GM12878 (cell line): Measurements from ENCODE around the gene PCP2. TPM values are rescaled to one million over a fixed set of nuclear protein-coding genes. Genes with fewer than 3 reads are reported as not detected.

Experiments
- ATAC-seq: fragments of 200-7000 bp; cut with Tn5 transposase; 3 replicates; pipeline ENCODE4 v1.9.1; 2020; ENCODE audit warnings: mild to moderate bottlenecking, moderate library complexity
- BruUV-seq: library from RNA; stranded (reverse); fragments of 400-500 nt; replicated peaks from 2 replicates; lab custom pipeline; 2021; lab: Mats Ljungman, UMichigan
- CTCF ChIA-PET: fragments of 300-600 bp; sonication (Branson Sonifier 250); formaldehyde crosslinking; extraction: SDS; loops from one replicate; lab custom pipeline; 2021; ENCODE audit warnings: inconsistent platforms; lab: Yijun Ruan, JAX
- POLR2A ChIA-PET: fragments of 350-600 bp; formaldehyde crosslinking; extraction: SDS; loops from one replicate; lab custom pipeline; 2021; ENCODE audit warnings: inconsistent platforms; lab: Charles Lee
- RAD21 ChIA-PET: fragments of 300-600 bp; sonication (Branson Sonifier 250); formaldehyde crosslinking; loops from one replicate; lab custom pipeline; 2023; ENCODE audit warnings: antibody characterized with exemption; ENCODE audit not compliant: unreplicated experiment; lab: Charles Lee
- SMC1A ChIA-PET: fragments of 300-600 bp; sonication (Branson Sonifier 250); formaldehyde crosslinking; loops from one replicate; lab custom pipeline; 2023; ENCODE audit not compliant: unreplicated experiment, uncharacterized antibody; lab: Charles Lee
- DNase-seq: peaks from one replicate; pipeline ENCODE4 v3.0.0-alpha.2; 2011; ENCODE audit warnings: low read depth, low spot score
- FAIRE-seq: peaks from 3 replicates; lab custom pipeline; 2011; peaks lifted over from hg19 to GRCh38; lab: Jason Lieb, UNC
- H2AFZ ChIP-seq: 2 replicates; pipeline ENCODE4 v1.6.0; 2011; ENCODE audit warnings: low read depth, low read length, control low read depth; ENCODE audit not compliant: control insufficient read depth
- H3K27ac ChIP-seq: 2 replicates; pipeline ENCODE4 v1.5.1; 2011; ENCODE audit warnings: control low read depth; ENCODE audit not compliant: control insufficient read depth, insufficient read depth
- H3K27me3 ChIP-seq, 2 experiments: replicated peaks in 1 of 2; 2 replicates each; pipeline versions ENCODE4 v1.6.0 to v1.6.1; 2011; ENCODE audit warnings: low read length in 1 of 2; ENCODE audit not compliant: control insufficient read depth in 2 of 2, insufficient read depth in 2 of 2
- H3K36me3 ChIP-seq, 2 experiments: 2 replicates each; pipeline ENCODE4 v1.5.1; 2011; ENCODE audit warnings: low read length in 1 of 2; ENCODE audit not compliant: control insufficient read depth in 2 of 2, insufficient read depth in 2 of 2
- H3K4me1 ChIP-seq: 2 replicates; pipeline ENCODE4 v1.6.1; 2011; ENCODE audit warnings: mild to moderate bottlenecking, low read length, moderate library complexity, mixed read lengths; ENCODE audit not compliant: control insufficient read depth, insufficient read depth
- H3K4me2 ChIP-seq: 2 replicates; pipeline ENCODE4 v1.6.0; 2011; ENCODE audit warnings: control low read depth; ENCODE audit not compliant: control insufficient read depth, insufficient read depth
- H3K4me3 ChIP-seq: fragments of 200-600 bp; sonication (generic); 2 replicates; pipeline ENCODE4 v1.5.1; 2016
- H3K79me2 ChIP-seq: 2 replicates; pipeline ENCODE4 v1.6.0; 2011; ENCODE audit warnings: low read length; ENCODE audit not compliant: control insufficient read depth, insufficient read depth
- H3K9ac ChIP-seq: 2 replicates; pipeline ENCODE4 v1.8.0; 2011; ENCODE audit warnings: low read length, control low read depth, mixed read lengths; ENCODE audit not compliant: control insufficient read depth, insufficient read depth
- H3K9me3 ChIP-seq: replicated peaks from 3 replicates; pipeline ENCODE4 v1.5.1; 2011; ENCODE audit warnings: mild to moderate bottlenecking, low read length; ENCODE audit not compliant: control insufficient read depth, insufficient read depth
- H4K20me1 ChIP-seq: 2 replicates; pipeline ENCODE4 v1.6.0; 2011; ENCODE audit not compliant: control insufficient read depth, insufficient read depth
- CHD4 ChIP-seq: fragments of 200-600 bp; sonication (generic); IDR thresholded peaks from 2 replicates; pipeline ENCODE4 v1.6.1; 2016; ENCODE audit warnings: mild to moderate bottlenecking
- EED ChIP-seq: sonication (generic); IDR thresholded peaks from 2 replicates; pipeline ENCODE4 v1.6.1; 2016; ENCODE audit warnings: antibody characterized with exemption, low read depth
- ETV6 ChIP-seq, 2 experiments: fragments of 450-650 bp in 1 of 2; IDR thresholded peaks in 1 of 2; conservative IDR thresholded peaks in 1 of 2; 2 replicates each; pipeline ENCODE4 v1.6.1; 2014; ENCODE audit warnings: antibody characterized with exemption in 1 of 2, borderline replicate concordance in 1 of 2, low read depth in 1 of 2, mild to moderate bottlenecking in 1 of 2, moderate library complexity in 1 of 2
- FOS ChIP-seq: IDR thresholded peaks from 3 replicates; pipeline ENCODE4 v1.6.1; 2011; ENCODE audit warnings: borderline replicate concordance; ENCODE audit not compliant: insufficient read length; ENCODE audit errors: extremely low read depth
- HDGF ChIP-seq: fragments of 450-650 bp; IDR thresholded peaks from 2 replicates; pipeline ENCODE4 v1.6.1; 2016; ENCODE audit warnings: antibody characterized with exemption
- IKZF2 ChIP-seq, 2 experiments: fragments of 450-650 bp; IDR thresholded peaks; 2 replicates each; pipeline ENCODE4 v1.6.1; 2017; ENCODE audit warnings: mild to moderate bottlenecking in 2 of 2, moderate library complexity in 2 of 2
- POLR2A ChIP-seq: IDR thresholded peaks from 2 replicates; pipeline ENCODE4 v1.6.1; 2011; ENCODE audit warnings: low read depth, mild to moderate bottlenecking, low read length
- RBBP5 ChIP-seq: fragments of 200-600 bp; sonication (generic); conservative IDR thresholded peaks from 2 replicates; pipeline ENCODE4 v1.6.1; 2016
- SPI1 ChIP-seq: IDR thresholded peaks from 2 replicates; pipeline ENCODE4 v1.6.1; 2011; ENCODE audit warnings: low read depth, mild to moderate bottlenecking, low read length, moderate library complexity, borderline replicate concordance; ENCODE audit not compliant: insufficient read depth
- SREBF2 ChIP-seq: IDR thresholded peaks from 2 replicates; pipeline ENCODE4 v1.6.1; 2012; ENCODE audit warnings: mild to moderate bottlenecking, low read length
- SRF ChIP-seq, 2 experiments: IDR thresholded peaks; 2 replicates each; pipeline ENCODE4 v1.6.1; 2011; ENCODE audit warnings: low read depth in 2 of 2, low read length in 2 of 2, mild to moderate bottlenecking in 1 of 2, moderate library complexity in 1 of 2
- WRNIP1 ChIP-seq: IDR thresholded peaks from 2 replicates; pipeline ENCODE4 v1.6.1; 2011; ENCODE audit warnings: low read depth, low read length, improper control_type of control experiment, borderline replicate concordance
- YY1 ChIP-seq: IDR thresholded peaks from 2 replicates; pipeline ENCODE4 v1.6.1; 2011; ENCODE audit warnings: low read depth, mild to moderate bottlenecking, low read length
- ZNF24 ChIP-seq: fragments of 450-650 bp; IDR thresholded peaks from 2 replicates; pipeline ENCODE4 v1.6.1; 2017; ENCODE audit warnings: antibody characterized with exemption, mild to moderate bottlenecking
- WGBS: methylation state at CpG from one replicate; pipeline ENCODE4 v1.1.6; 2016; ENCODE audit warnings: low lambda C conversion rate; ENCODE audit not compliant: insufficient replicate concordance, insufficient coverage; ENCODE audit errors: missing lambda C conversion rate; 5-methylcytosine and 5-hydroxymethylcytosine counted together
- in situ Hi-C: fragments of 300-500 bp; cut with MboI; formaldehyde crosslinking; loops from 9 replicates; pipeline ENCODE4 v1.14.3; 2018; ENCODE audit warnings: mixed read lengths
- intact Hi-C: fragments of 100-400 bp; cut with micrococcal nuclease; formaldehyde crosslinking; loops from one replicate; pipeline ENCODE4 v1.14.2; 2022; ENCODE audit not compliant: unreplicated experiment
- polyA plus RNA-seq, 11 experiments: library from polyadenylated mRNA; depleted of rRNA in 4 of 11; unstranded in 6 of 11; stranded (reverse) in 5 of 11; fragments of >200 nt; fragmentation: Nextera tagmentation in 4 of 11; fragmentation: Illumina TruSeq in 1 of 11; extraction: Ambion mirVana in 4 of 11; extraction: Trizol in 1 of 11; gene quantifications; 1 replicate in 1 of 11; 2 replicates in 10 of 11; pipeline versions ENCODE4 v1.2.1 to v1.2.3, GENCODE V29; 2011 to 2016; ENCODE audit warnings: inconsistent platforms in 2 of 11, missing spikeins in 2 of 11, low read depth in 1 of 11
- total RNA-seq, 4 experiments: library from RNA; depleted of rRNA in 3 of 4; stranded (reverse); fragments of >200 nt in 3 of 4; fragmentation: Illumina TruSeq in 1 of 4; extraction: Trizol in 1 of 4; gene quantifications; 2 replicates each; pipeline versions ENCODE4 v1.2.1 to v1.2.3, GENCODE V29; 2013 to 2021
- TF ChIP-seq, protein P1 (sequence below): fragments of 450-650 bp; IDR thresholded peaks from 2 replicates; pipeline ENCODE4 v1.6.1; 2016; ENCODE audit warnings: mild to moderate bottlenecking

PCP2 gene
- total and polyA plus RNA-seq, 10 of the 15 experiments (the other 5 are each of a cell fraction or from before 2014, with no cell fraction given): 0.10 to 0.62 (median 0.31) TPM; not detected in 5

DNA sequence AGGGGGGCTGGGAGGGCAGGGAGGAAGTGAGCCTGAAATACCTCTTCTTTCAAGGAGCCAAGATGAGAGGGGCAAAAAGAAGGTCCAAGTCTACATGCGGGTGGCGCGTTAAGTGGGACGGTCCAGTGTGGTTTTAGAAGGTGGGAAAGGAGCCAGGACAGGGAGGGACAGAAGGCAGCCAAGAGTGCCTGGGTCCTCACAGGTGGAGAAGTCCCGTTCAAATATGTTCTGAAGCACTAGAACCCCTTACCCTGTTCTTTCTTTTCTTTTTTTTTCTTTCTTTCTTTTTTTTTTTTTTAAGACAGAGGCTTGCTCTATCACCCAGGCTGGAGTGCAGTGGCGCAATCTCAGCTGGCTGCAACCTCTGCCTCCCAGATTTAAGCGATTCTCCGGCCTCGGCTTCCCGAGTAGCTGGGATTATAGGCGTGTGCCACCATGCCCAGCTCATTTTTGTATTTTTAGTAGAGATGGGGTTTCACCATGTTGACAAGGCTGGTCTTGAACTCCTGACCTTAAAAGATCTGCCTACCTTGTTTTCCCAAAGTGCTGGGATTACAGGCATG, 30.5 kb downstream of the PCP2 start:
- POLR2A ChIA-PET: interaction anchor here (0.6 kb wide), 1 partner anchor 19 kb away, joined by 3 read pairs; no protein-coding TSS in a partner anchor
- CTCF ChIA-PET: no interaction called here
- H2AFZ ChIP-seq: no peak overlapping the region
- no TSS peak for BruUV-seq
- H3K4me3 ChIP-seq: no peak overlapping the region
- H4K20me1 ChIP-seq: no peaks in the 10 kb centered on the region
- no peaks in the 10 kb centered on the region for H3K9me3 ChIP-seq
- H3K27me3 ChIP-seq: no peaks in the 10 kb centered on the region
- TF ChIP-seq ETV6 (conservative IDR thresholded peaks at IDR 0.05 in 1 of 2, IDR thresholded peaks at IDR 0.05 in 1 of 2; ENCODE audit: borderline replicate concordance in 1 of 2, low read depth in 1 of 2) (no peak), EED (no peak), YY1 (no peak), SREBF2 (no peak), IKZF2 (IDR thresholded peaks at IDR 0.05) (no peak)
- no peaks in the 10 kb centered on the region for H3K36me3 ChIP-seq
- in situ Hi-C loops: no loop called here
- SMC1A ChIA-PET: interaction anchor here (1.3 kb wide), 1 partner anchor 13 kb away, joined by 3 read pairs; no protein-coding TSS in a partner anchor
- RAD21 ChIA-PET: no interaction called here
- no peak overlapping the region for H3K4me2 ChIP-seq
- H3K4me1 ChIP-seq: no peaks in the 10 kb centered on the region
- no peak for DNase-seq
- FAIRE-seq: no peak
- H3K79me2 ChIP-seq: no peaks in the 10 kb centered on the region
- intact Hi-C loops: no loop called here
- no peak overlapping the region for H3K27ac ChIP-seq
- H3K9ac ChIP-seq: no peak overlapping the region
- 62% methylated on average over 11 of the region's 11 CpGs for WGBS
- ATAC-seq: no peak

DNA sequence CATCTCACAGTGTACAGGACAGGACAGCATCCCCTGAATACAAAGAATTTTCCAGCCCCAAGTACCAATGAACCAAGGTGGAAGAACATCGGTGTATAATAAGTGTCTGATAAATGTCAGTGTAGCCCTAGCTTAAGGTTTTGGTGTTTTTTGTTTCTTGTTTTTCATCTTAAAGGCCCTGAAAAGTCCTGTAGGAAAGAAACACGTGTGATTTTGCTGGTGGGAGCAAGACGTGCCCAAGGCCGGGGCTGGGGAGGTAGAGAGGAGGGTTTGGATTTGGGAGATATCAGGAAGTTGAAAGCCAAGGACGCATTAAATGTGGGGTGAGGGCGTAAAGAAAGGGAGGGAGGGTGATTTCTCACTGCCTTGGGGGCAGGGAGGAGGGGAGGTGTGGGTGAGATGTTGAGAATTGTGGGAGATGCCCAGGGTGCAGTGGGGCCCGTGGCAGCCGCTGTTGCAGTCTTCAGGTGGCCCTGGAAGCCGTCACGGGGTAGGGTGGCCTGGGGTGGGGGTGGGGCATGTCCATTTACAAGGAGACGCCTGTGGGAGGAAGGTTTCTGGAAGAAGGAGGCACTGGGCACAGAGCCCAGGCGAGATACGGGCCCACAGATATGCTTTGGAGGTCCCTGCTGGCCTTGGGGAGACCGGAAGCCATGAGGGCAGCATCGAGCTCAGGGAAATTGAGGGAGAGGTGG, 31.1 kb downstream of the PCP2 start:
- DNase-seq: no peak
- POLR2A ChIA-PET: interaction anchor here (0.6 kb wide), 1 partner anchor 20 kb away, joined by 3 read pairs; no protein-coding TSS in a partner anchor
- Histone ChIP-seq H4K20me1 (no peaks in the 10 kb centered on the region), H3K79me2 (no peaks in the 10 kb centered on the region), H3K27me3 (no peaks in the 10 kb centered on the region), H3K36me3 (no peaks in the 10 kb centered on the region), H3K4me3 (no peak overlapping the region), H3K27ac (no peak overlapping the region), H3K4me2 (no peak overlapping the region), H2AFZ (no peak overlapping the region), H3K4me1 (no peaks in the 10 kb centered on the region), H3K9me3 (no peaks in the 10 kb centered on the region), H3K9ac (no peak overlapping the region)
- CTCF ChIA-PET: no interaction called here
- ATAC-seq: no peak
- FAIRE-seq: no peak
- BruUV-seq: no TSS peak
- SMC1A ChIA-PET: interaction anchor here (1.3 kb wide), 1 partner anchor 13 kb away, joined by 3 read pairs; no protein-coding TSS in a partner anchor
- 18% methylated on average over 13 of the region's 15 CpGs for WGBS
- RAD21 ChIA-PET: no interaction called here
- intact Hi-C loops: no loop called here
- in situ Hi-C loops: no loop called here
- no peak for TF ChIP-seq FOS
- no peak for TF ChIP-seq HDGF
- no peak for TF ChIP-seq POLR2A
- TF ChIP-seq YY1: no peak
- no peak for TF ChIP-seq ZNF24
- TF ChIP-seq SPI1: no peak
- TF ChIP-seq, protein P1, sequence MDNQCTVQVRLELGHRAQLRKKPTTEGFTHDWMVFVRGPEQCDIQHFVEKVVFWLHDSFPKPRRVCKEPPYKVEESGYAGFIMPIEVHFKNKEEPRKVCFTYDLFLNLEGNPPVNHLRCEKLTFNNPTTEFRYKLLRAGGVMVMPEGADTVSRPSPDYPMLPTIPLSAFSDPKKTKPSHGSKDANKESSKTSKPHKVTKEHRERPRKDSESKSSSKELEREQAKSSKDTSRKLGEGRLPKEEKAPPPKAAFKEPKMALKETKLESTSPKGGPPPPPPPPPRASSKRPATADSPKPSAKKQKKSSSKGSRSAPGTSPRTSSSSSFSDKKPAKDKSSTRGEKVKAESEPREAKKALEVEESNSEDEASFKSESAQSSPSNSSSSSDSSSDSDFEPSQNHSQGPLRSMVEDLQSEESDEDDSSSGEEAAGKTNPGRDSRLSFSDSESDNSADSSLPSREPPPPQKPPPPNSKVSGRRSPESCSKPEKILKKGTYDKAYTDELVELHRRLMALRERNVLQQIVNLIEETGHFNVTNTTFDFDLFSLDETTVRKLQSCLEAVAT: no peak
- no peak for TF ChIP-seq RBBP5
- TF ChIP-seq CHD4: no peak
- TF ChIP-seq SRF (IDR thresholded peaks at IDR 0.05; ENCODE audit: low read depth in 2 of 2, low read length in 2 of 2): no peak
- no peak for TF ChIP-seq SREBF2
- no peak for TF ChIP-seq WRNIP1
